ENCODE measurements around the gene MYL3. TPM values are rescaled to one million over a fixed set of nuclear protein-coding genes. Genes with fewer than 3 reads are reported as not detected.
"Not testable (repeated sequence)": the region's sequence is repeated elsewhere in the genome, so short reads cannot be mapped to it uniquely, and the experiment has no call there.

Gene MYL3
- total RNA-seq (19.8 TPM), polyA plus RNA-seq (4.0 TPM)

DNA sequence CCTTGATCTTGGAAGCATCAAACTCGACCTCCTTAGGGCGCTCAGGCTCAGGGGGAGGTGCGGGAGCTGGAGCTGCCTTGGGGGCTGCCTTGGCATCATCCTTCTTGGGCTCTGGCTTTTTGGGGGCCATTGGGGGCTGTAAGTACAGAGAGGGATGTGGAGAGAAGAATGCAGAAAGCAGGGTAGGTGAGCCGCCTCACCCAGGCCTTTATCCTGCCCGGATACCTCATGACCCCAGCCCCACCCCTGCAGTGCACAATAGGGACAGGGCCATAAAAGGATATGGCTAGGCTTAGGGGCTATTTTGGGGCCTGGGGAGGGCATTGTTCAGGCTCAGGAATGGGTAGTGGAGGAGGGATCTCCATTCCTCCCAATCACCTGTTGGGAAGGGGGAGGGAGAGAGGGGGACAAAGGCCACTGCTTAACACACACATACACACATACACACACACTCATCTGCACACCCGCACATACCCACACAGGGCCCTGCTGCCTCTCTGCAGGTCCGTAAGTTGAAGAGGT is at the start of gene MYL3:
Gene MYL3, minus strand, starts transcription at position 184 of the 522 bp plus-strand sequence. Its CDS starts 54 bp downstream, at position 130.
- Histone ChIP-seq H3K4me3 (ENCODE audit: low read depth, low read length) (no peak within 1 kb of the TSS), H3K4me1 (ENCODE audit: insufficient read depth) (no peaks in the 10 kb centered on the region), H3K27ac (ENCODE audit: low read depth) (no peak within 1 kb of the TSS), H3K36me3 (ENCODE audit: insufficient read depth) (no peaks in the 10 kb centered on the region)
- 89% methylated on average over 7 of the region's 7 CpGs for WGBS
- no peak for DNase-seq (ENCODE audit: extremely low spot score)

GRCh38 chr3:46912986-46913385 is 49.7 kb upstream of the MYL3 start:
- no peaks in the 10 kb centered on the region for H3K4me1 ChIP-seq (ENCODE audit: insufficient read depth)
- H3K4me3 ChIP-seq (ENCODE audit: low read depth, low read length): no peak overlapping the region
- H3K36me3 ChIP-seq (ENCODE audit: insufficient read depth): no peaks in the 10 kb centered on the region
- no peak for DNase-seq (ENCODE audit: extremely low spot score)
- WGBS: 96% methylated on average over 3 of the region's 3 CpGs
- no peak overlapping the region for H3K27ac ChIP-seq (ENCODE audit: low read depth)

DNA sequence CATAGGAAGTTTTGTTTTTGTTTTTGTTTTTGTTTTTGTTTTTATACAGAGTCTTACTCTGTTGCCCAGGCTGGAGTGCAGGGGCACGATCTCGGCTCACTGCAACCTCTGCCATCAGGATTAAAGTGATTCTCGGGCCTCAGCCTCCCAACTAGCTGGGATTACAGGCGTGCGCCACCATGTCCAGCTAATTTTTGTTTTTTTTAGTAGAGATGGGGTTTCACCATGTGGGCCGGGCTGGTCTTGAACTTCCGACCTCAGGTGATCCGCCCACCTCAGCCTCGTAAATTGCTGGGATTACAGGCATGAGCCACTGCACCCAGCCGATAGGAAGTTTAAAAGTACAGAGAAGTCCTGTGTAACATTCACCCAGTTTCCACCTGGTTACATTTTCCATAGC is 47.7 kb upstream of the MYL3 start:
- not testable (repeated sequence) for H3K27ac ChIP-seq (ENCODE audit: low read depth); H3K4me3 ChIP-seq (ENCODE audit: low read depth, low read length); H3K36me3 ChIP-seq (ENCODE audit: insufficient read depth); H3K4me1 ChIP-seq (ENCODE audit: insufficient read depth); DNase-seq (ENCODE audit: extremely low spot score)
- 80% methylated on average over 10 of the region's 10 CpGs for WGBS

DNA sequence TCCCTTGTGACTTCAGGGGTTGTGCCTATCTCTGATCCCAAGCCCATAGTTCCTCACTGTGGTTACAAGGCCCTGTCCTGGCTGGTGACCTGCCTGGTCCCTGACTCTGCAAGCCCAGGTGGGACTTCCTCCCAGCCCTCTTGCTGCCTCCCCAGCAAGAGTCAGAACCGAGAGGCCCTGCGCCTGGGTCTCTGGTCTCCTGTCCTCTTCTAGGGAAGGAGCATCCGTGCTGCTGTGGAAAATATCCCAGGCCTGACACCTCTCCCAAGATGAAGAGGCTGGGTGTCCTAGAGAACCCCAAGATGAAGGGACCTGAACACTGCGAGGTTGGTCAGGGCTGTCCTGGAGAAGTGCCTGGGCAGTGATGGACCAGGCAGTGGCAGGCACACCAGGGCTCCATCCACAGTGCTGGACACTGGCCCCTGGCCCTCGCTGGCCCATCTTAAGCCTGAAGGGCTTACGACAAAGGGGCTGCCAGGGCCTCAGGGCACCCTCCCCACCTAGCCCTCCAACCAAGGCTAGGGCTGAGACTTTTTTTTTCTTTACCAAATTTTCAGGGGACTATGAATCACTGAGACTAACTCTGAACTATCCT is 47.0 kb upstream of the MYL3 start:
- Histone ChIP-seq H3K4me1 (ENCODE audit: insufficient read depth) (no peaks in the 10 kb centered on the region), H3K36me3 (ENCODE audit: insufficient read depth) (no peaks in the 10 kb centered on the region), H3K4me3 (ENCODE audit: low read depth, low read length) (no peak overlapping the region), H3K27ac (ENCODE audit: low read depth) (no peak overlapping the region)
- 76% methylated on average over 6 of the region's 6 CpGs for WGBS
- DNase-seq (ENCODE audit: extremely low spot score): no peak

- no peak for DNase-seq (ENCODE audit: extremely low spot score)
- no peak overlapping the region for H3K27ac ChIP-seq (ENCODE audit: low read depth)
- H3K4me3 ChIP-seq (ENCODE audit: low read depth, low read length): no peak overlapping the region
- WGBS: 17% methylated on average over 18 of the region's 18 CpGs
- no peaks in the 10 kb centered on the region for H3K4me1 ChIP-seq (ENCODE audit: insufficient read depth)
- H3K36me3 ChIP-seq (ENCODE audit: insufficient read depth): no peaks in the 10 kb centered on the region
Measured at GRCh38 chr3:46909535-46910161, 46.4 kb upstream of the MYL3 start.

DNA sequence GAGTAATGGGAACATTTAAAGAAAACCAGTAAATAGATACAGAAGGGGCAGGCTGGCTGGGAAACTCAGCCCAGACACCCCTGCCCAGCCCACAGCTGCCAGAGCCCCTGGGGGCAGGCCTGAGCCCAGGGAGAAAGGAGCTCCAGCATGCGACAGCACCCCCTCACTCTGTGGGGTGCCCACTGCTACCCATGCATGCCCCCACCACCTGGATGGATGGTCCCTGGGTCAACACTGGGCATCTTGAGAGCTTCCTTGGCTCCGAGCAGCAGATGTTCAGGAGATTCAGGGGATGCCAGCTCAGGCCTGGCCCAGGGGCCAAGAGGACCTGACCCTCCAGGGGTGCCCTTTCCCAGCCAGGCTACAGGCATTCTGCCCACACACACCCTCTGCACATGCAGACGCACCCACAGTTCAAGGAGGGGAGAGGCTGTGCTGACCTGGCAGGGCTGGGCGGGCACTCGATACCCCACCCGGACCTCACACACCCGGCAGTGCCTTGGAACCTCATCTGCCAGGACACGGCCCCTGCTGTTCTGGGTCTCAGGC is 45.8 kb upstream of the MYL3 start:
- Histone ChIP-seq H3K4me3 (ENCODE audit: low read depth, low read length) (no peak overlapping the region), H3K27ac (ENCODE audit: low read depth) (no peak overlapping the region), H3K4me1 (ENCODE audit: insufficient read depth) (no peaks in the 10 kb centered on the region), H3K36me3 (ENCODE audit: insufficient read depth) (no peaks in the 10 kb centered on the region)
- WGBS: 53% methylated on average over 8 of the region's 8 CpGs
- no peak for DNase-seq (ENCODE audit: extremely low spot score)

DNA sequence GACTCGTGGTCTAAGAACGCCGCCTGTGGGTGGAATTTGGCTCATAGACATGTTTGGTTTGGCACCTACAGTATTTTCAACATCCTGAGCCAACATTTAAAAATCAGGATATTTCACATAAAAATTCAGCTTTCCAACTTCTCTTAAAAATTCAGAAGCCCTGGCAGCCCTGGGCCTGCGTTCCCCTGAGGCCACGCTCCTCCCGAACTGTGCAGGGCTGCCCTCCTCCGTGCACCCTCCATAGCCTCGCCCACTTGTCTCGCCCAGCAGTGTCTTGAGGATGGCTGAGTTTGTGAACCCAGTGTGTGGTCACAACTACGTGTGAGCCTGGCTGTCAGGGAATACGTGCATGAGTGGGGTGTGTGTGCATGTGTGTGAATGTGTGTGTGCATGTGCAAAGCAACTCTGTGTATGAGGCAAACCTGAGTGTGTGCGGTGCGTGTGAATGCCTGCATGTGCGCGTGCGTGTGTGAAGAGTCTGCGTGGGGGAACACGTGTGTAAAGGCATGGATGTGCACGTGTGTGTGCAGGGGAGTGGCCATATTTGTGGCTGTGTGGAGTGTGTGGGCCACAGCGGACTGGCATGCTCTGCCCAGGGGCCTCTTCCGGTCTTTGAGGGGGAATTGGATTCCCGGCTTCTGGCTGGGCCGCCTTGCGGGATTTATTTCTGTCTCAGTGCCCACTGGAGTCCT is 45.2 kb upstream of the MYL3 start:
- 62% methylated on average over 24 of the region's 24 CpGs for WGBS
- Histone ChIP-seq H3K27ac (ENCODE audit: low read depth) (no peak overlapping the region), H3K4me1 (ENCODE audit: insufficient read depth) (no peaks in the 10 kb centered on the region), H3K36me3 (ENCODE audit: insufficient read depth) (no peaks in the 10 kb centered on the region), H3K4me3 (ENCODE audit: low read depth, low read length) (no peak overlapping the region)
- no peak for DNase-seq (ENCODE audit: extremely low spot score)

DNA sequence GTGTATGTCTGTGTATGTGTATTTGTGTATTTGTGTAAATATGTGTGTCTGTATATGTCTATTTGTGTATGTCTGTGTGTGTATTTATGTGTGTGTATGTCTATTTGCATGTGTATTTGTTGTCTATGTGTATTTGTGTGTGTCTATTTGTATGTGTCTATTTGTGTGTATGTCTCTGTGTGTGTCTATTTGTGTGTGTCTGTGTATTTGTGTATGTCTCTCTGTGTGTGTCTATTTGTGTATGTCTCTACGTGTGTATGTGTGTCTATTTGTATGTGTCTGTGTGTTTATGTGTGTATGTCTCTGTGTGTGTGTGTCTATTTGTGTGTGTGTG is 44.7 kb upstream of the MYL3 start:
- Histone ChIP-seq H3K4me1 (ENCODE audit: insufficient read depth) (no peaks in the 10 kb centered on the region), H3K4me3 (ENCODE audit: low read depth, low read length) (no peak overlapping the region), H3K36me3 (ENCODE audit: insufficient read depth) (no peaks in the 10 kb centered on the region), H3K27ac (ENCODE audit: low read depth) (no peak overlapping the region)
- 45% methylated on average over 1 of the region's 1 CpG for WGBS
- DNase-seq (ENCODE audit: extremely low spot score): no peak

- H3K4me1 ChIP-seq (ENCODE audit: insufficient read depth): no peaks in the 10 kb centered on the region
- H3K4me3 ChIP-seq (ENCODE audit: low read depth, low read length): no peak overlapping the region
- no peak for DNase-seq (ENCODE audit: extremely low spot score)
- H3K36me3 ChIP-seq (ENCODE audit: insufficient read depth): no peaks in the 10 kb centered on the region
- 82% methylated on average over 12 of the region's 12 CpGs for WGBS
- no peak overlapping the region for H3K27ac ChIP-seq (ENCODE audit: low read depth)
Measured at GRCh38 chr3:46907271-46907670, 44.0 kb upstream of the MYL3 start.

GRCh38 chr3:46906471-46907058 is 43.3 kb upstream of the MYL3 start:
- Histone ChIP-seq H3K4me3 (ENCODE audit: low read depth, low read length) (no peak overlapping the region), H3K36me3 (ENCODE audit: insufficient read depth) (no peaks in the 10 kb centered on the region), H3K4me1 (ENCODE audit: insufficient read depth) (no peaks in the 10 kb centered on the region), H3K27ac (ENCODE audit: low read depth) (no peak overlapping the region)
- WGBS: 55% methylated on average over 4 of the region's 4 CpGs
- no peak for DNase-seq (ENCODE audit: extremely low spot score)

DNA sequence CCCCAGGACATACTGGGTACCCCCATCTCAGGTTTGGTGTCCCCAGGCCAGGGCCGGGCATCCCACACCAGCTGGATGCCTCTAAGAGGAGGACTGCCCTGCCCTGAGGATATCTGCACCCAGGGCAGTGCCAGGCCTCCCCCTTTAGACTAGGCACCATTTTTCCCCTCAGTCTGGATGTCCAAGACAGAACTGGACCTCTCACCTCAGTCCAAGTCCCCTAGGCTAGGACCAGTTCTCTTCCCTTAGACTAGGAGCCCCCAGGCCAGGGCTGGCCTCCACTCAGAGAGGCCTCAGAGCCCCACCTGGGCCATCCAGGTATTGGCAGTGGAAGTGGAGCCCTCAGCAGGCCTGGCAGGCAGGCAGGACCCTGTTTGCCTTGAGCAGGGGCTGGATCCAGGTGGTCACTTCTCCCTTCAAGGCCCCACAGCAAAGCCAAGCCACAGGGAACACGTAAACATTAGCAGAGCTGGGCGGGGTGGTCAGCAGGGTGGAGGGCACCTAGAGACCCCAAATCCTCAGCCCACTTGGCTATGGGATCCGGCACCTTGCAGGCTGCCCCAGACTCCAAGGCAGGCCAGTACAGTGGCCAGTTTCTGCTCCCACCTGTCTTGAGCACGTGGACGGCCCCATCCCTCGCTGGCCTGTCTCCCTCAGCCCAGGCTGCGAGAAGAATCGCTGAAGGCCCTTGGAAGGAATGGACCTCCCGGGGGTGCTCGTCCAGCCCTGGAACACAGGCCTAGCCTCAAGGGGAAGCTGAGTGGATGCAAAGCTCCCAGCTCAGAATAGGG is 42.6 kb upstream of the MYL3 start:
- no peak for DNase-seq (ENCODE audit: extremely low spot score)
- WGBS: 79% methylated on average over 11 of the region's 11 CpGs
- Histone ChIP-seq H3K4me3 (ENCODE audit: low read depth, low read length) (no peak overlapping the region), H3K4me1 (ENCODE audit: insufficient read depth) (no peaks in the 10 kb centered on the region), H3K36me3 (ENCODE audit: insufficient read depth) (no peaks in the 10 kb centered on the region), H3K27ac (ENCODE audit: low read depth) (no peak overlapping the region)

DNA sequence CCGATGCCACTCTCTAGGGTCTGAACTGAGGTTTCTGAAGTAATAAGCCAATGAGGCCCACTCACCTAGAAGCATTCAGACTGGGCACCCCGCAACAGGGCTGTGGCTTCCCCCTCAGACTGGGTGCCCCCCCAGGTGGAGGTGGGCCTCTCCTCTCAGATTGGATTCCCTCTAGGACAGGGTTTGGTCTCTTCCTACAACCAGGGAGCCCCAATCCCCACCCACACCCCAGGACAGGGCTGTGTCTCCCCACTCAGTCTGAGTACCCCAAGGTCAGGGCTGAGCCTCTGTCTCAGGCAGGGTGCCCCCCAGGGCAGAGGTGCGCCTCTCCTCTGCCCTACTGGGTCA is 41.9 kb upstream of the MYL3 start:
- Histone ChIP-seq H3K36me3 (ENCODE audit: insufficient read depth) (no peaks in the 10 kb centered on the region), H3K4me3 (ENCODE audit: low read depth, low read length) (no peak overlapping the region), H3K27ac (ENCODE audit: low read depth) (no peak overlapping the region), H3K4me1 (ENCODE audit: insufficient read depth) (no peaks in the 10 kb centered on the region)
- WGBS: 91% methylated on average over 3 of the region's 3 CpGs
- no peak for DNase-seq (ENCODE audit: extremely low spot score)
